Measurements from ENCODE around the gene PMIS2.

Gene PMIS2

GRCh38 chr19:35561436-35561835 lies 24.5 kb upstream of the PMIS2 start:
- Histone ChIP-seq H3K9me3 (ENCODE audit: insufficient read depth, low read depth, low read length) (no peaks in the 10 kb centered on the region), H3K9me2 (replicated peaks; ENCODE audit: low read depth, low read length) (no peaks in the 10 kb centered on the region), H3F3A (ENCODE audit: low read depth) (no peaks in the 10 kb centered on the region), H3K36me3 (ENCODE audit: insufficient read depth, low read length) (no peaks in the 10 kb centered on the region), H4K20me1 (ENCODE audit: insufficient read depth, low read length, poor library complexity, severe bottlenecking) (no peaks in the 10 kb centered on the region), H2AFZ (ENCODE audit: low read length) (no peak overlapping the region), H3K4me1 (ENCODE audit: insufficient read depth, low read length, poor library complexity, severe bottlenecking) (no peaks in the 10 kb centered on the region), H3K4me2 (ENCODE audit: low read depth, low read length, poor library complexity, severe bottlenecking) (no peak overlapping the region), H3K79me2 (ENCODE audit: insufficient read depth, low read length) (no peaks in the 10 kb centered on the region), H3K9ac (ENCODE audit: low read depth, low read length, poor library complexity, severe bottlenecking) (no peak overlapping the region), H3K4me3 (ENCODE audit: low read length, poor library complexity, severe bottlenecking) (no peak overlapping the region), H3K27me3 (ENCODE audit: insufficient read depth, low read length, poor library complexity, severe bottlenecking) (no peaks in the 10 kb centered on the region)
- no peak for TF ChIP-seq EZH2phosphoT487 (IDR thresholded peaks at IDR 0.05; ENCODE audit: borderline replicate concordance)

GRCh38 chr19:35562336-35562735 lies 23.6 kb upstream of the PMIS2 start:
- H3K9ac ChIP-seq (ENCODE audit: low read depth, low read length, poor library complexity, severe bottlenecking): no peak overlapping the region

GRCh38 chr19:35562776-35563175 lies 23.2 kb upstream of the PMIS2 start:
- H2AFZ ChIP-seq (ENCODE audit: low read length): no peak overlapping the region
- H3K9me2 ChIP-seq (replicated peaks; ENCODE audit: low read depth, low read length): no peaks in the 10 kb centered on the region
- no peak overlapping the region for H3K9ac ChIP-seq (ENCODE audit: low read depth, low read length, poor library complexity, severe bottlenecking)
- no peak overlapping the region for H3K4me2 ChIP-seq (ENCODE audit: low read depth, low read length, poor library complexity, severe bottlenecking)
- H3K4me3 ChIP-seq (ENCODE audit: low read length, poor library complexity, severe bottlenecking): no peak overlapping the region
- no peaks in the 10 kb centered on the region for H3K9me3 ChIP-seq (ENCODE audit: insufficient read depth, low read depth, low read length)
- H4K20me1 ChIP-seq (ENCODE audit: insufficient read depth, low read length, poor library complexity, severe bottlenecking): no peaks in the 10 kb centered on the region
- H3K4me1 ChIP-seq (ENCODE audit: insufficient read depth, low read length, poor library complexity, severe bottlenecking): no peaks in the 10 kb centered on the region
- no peaks in the 10 kb centered on the region for H3K36me3 ChIP-seq (ENCODE audit: insufficient read depth, low read length)
- H3K27me3 ChIP-seq (ENCODE audit: insufficient read depth, low read length, poor library complexity, severe bottlenecking): no peaks in the 10 kb centered on the region
- H3K79me2 ChIP-seq (ENCODE audit: insufficient read depth, low read length): no peaks in the 10 kb centered on the region
- no peaks in the 10 kb centered on the region for H3F3A ChIP-seq (ENCODE audit: low read depth)
- no peak for TF ChIP-seq EZH2phosphoT487 (IDR thresholded peaks at IDR 0.05; ENCODE audit: borderline replicate concordance)
- no peak for TF ChIP-seq CTCF (conservative IDR thresholded peaks at IDR 0.05; ENCODE audit: low read length)

More at GRCh38 chr19:35562336-35562735, 23.6 kb upstream of the PMIS2 start:
- Histone ChIP-seq H3K4me1 (ENCODE audit: insufficient read depth, low read length, poor library complexity, severe bottlenecking) (no peaks in the 10 kb centered on the region), H3F3A (ENCODE audit: low read depth) (no peaks in the 10 kb centered on the region), H3K9me2 (replicated peaks; ENCODE audit: low read depth, low read length) (no peaks in the 10 kb centered on the region), H3K4me2 (ENCODE audit: low read depth, low read length, poor library complexity, severe bottlenecking) (no peak overlapping the region), H4K20me1 (ENCODE audit: insufficient read depth, low read length, poor library complexity, severe bottlenecking) (no peaks in the 10 kb centered on the region), H3K36me3 (ENCODE audit: insufficient read depth, low read length) (no peaks in the 10 kb centered on the region), H3K9me3 (ENCODE audit: insufficient read depth, low read depth, low read length) (no peaks in the 10 kb centered on the region), H3K27me3 (ENCODE audit: insufficient read depth, low read length, poor library complexity, severe bottlenecking) (no peaks in the 10 kb centered on the region), H3K4me3 (ENCODE audit: low read length, poor library complexity, severe bottlenecking) (no peak overlapping the region), H2AFZ (ENCODE audit: low read length) (no peak overlapping the region), H3K79me2 (ENCODE audit: insufficient read depth, low read length) (no peaks in the 10 kb centered on the region)
- TF ChIP-seq CTCF (conservative IDR thresholded peaks at IDR 0.05; ENCODE audit: low read length) (no peak), EZH2phosphoT487 (IDR thresholded peaks at IDR 0.05; ENCODE audit: borderline replicate concordance) (no peak)

- no peaks in the 10 kb centered on the region for H3K9me2 ChIP-seq (replicated peaks; ENCODE audit: low read depth, low read length)
- no peaks in the 10 kb centered on the region for H3K27me3 ChIP-seq (ENCODE audit: insufficient read depth, low read length, poor library complexity, severe bottlenecking)
- no peaks in the 10 kb centered on the region for H3K36me3 ChIP-seq (ENCODE audit: insufficient read depth, low read length)
- no peak for TF ChIP-seq CTCF (conservative IDR thresholded peaks at IDR 0.05; ENCODE audit: low read length)
- TF ChIP-seq EZH2phosphoT487 (IDR thresholded peaks at IDR 0.05; ENCODE audit: borderline replicate concordance): no peak
- no peak within 1 kb of the TSS for H3K4me2 ChIP-seq (ENCODE audit: low read depth, low read length, poor library complexity, severe bottlenecking)
- no peaks in the 10 kb centered on the region for H4K20me1 ChIP-seq (ENCODE audit: insufficient read depth, low read length, poor library complexity, severe bottlenecking)
- H3K79me2 ChIP-seq (ENCODE audit: insufficient read depth, low read length): no peaks in the 10 kb centered on the region
- H2AFZ ChIP-seq (ENCODE audit: low read length): no peak within 1 kb of the TSS
- no peaks in the 10 kb centered on the region for H3F3A ChIP-seq (ENCODE audit: low read depth)
- no peak within 1 kb of the TSS for H3K9ac ChIP-seq (ENCODE audit: low read depth, low read length, poor library complexity, severe bottlenecking)
- no peaks in the 10 kb centered on the region for H3K4me1 ChIP-seq (ENCODE audit: insufficient read depth, low read length, poor library complexity, severe bottlenecking)
- no peaks in the 10 kb centered on the region for H3K9me3 ChIP-seq (ENCODE audit: insufficient read depth, low read depth, low read length)
- no peak within 1 kb of the TSS for H3K4me3 ChIP-seq (ENCODE audit: low read length, poor library complexity, severe bottlenecking)
These were observed 22.7 kb upstream of the PMIS2 start, which contains the start of gene ATP4A for GRCh38 chr19:35563207-35563829. Gene ATP4A (minus strand): TSS chr19:35563658. CDS start chr19:35563629, 29 bp downstream.

Data from Loucy (cell line).